ENCODE measurements around the gene KIAA0930. TPM values are rescaled to one million over a fixed set of nuclear protein-coding genes. Genes with fewer than 3 reads are reported as not detected.

Gene KIAA0930
- polyA plus RNA-seq, 1 donor from 2014 or later = 129 TPM

- H3K27me3 ChIP-seq (ENCODE audit: insufficient read depth, low read depth, low read length) = peaks cover 23% of the 10 kb centered on the region
- no peak overlapping the region for H2AFZ ChIP-seq (ENCODE audit: low read depth, low read length)
- no peaks in the 10 kb centered on the region for H3K9me3 ChIP-seq (ENCODE audit: low read length)
- no peak overlapping the region for H3K27ac ChIP-seq (ENCODE audit: low read length)
- TF ChIP-seq REST (IDR thresholded peaks at IDR 0.05; ENCODE audit: borderline replicate concordance) = no peak
- no peak for TF ChIP-seq MXI1 (conservative IDR thresholded peaks at IDR 0.05; ENCODE audit: poor library complexity, severe bottlenecking)
- no peak for TF ChIP-seq SMC3 (conservative IDR thresholded peaks at IDR 0.05; ENCODE audit: poor library complexity)
- no peak for TF ChIP-seq EP300 (conservative IDR thresholded peaks at IDR 0.05; ENCODE audit: poor library complexity, severe bottlenecking)
- TF ChIP-seq RAD21 (conservative IDR thresholded peaks at IDR 0.05) = no peak
- no peak for TF ChIP-seq CTCF (IDR thresholded peaks at IDR 0.05; ENCODE audit: poor library complexity, severe bottlenecking)
- no peak for TF ChIP-seq EZH2 (IDR thresholded peaks at IDR 0.05; ENCODE audit: borderline replicate concordance, insufficient read depth, low read length, poor library complexity, severe bottlenecking)
- TF ChIP-seq POLR2AphosphoS5 (IDR thresholded peaks at IDR 0.05) = no peak
- no peak for TF ChIP-seq TAF1 (IDR thresholded peaks at IDR 0.05; ENCODE audit: low read depth)
- H3K4me3 ChIP-seq (ENCODE audit: low read length) = no peak overlapping the region
- H3K9me2 ChIP-seq (ENCODE audit: insufficient read depth, low read length) = no peaks in the 10 kb centered on the region
- no peaks in the 10 kb centered on the region for H3K36me3 ChIP-seq (ENCODE audit: insufficient read depth, low read length)
- H3F3A ChIP-seq (ENCODE audit: insufficient read depth, low read length, poor library complexity, severe bottlenecking) = no peaks in the 10 kb centered on the region
- H3K4me2 ChIP-seq (ENCODE audit: low read length) = no peak overlapping the region
- no peaks in the 10 kb centered on the region for H3K79me2 ChIP-seq (replicated peaks; ENCODE audit: insufficient read depth, low read length)
- no peak overlapping the region for H3K9ac ChIP-seq (ENCODE audit: low read length)
- H4K20me1 ChIP-seq (ENCODE audit: insufficient read depth) = no peaks in the 10 kb centered on the region
Observed at GRCh38 chr22:45285263-45286058, 44.8 kb upstream of the KIAA0930 start.

GRCh38 chr22:45284705-45285262, 44.1 kb upstream of the KIAA0930 start, which contains the start of gene UPK3A:
Gene UPK3A, plus strand, starts transcription at chr22:45284949. Its CDS starts 65 bp downstream, at chr22:45285014.
- Histone ChIP-seq H3K9me2 (ENCODE audit: insufficient read depth, low read length) (no peaks in the 10 kb centered on the region), H3K36me3 (ENCODE audit: insufficient read depth, low read length) (no peaks in the 10 kb centered on the region), H3K27ac (ENCODE audit: low read length) (no peak within 1 kb of the TSS), H3K4me3 (ENCODE audit: low read length) (peak within 1 kb of the TSS; percentile 37), H3F3A (ENCODE audit: insufficient read depth, low read length, poor library complexity, severe bottlenecking) (no peaks in the 10 kb centered on the region), H3K4me2 (ENCODE audit: low read length) (no peak within 1 kb of the TSS), H4K20me1 (ENCODE audit: insufficient read depth) (no peaks in the 10 kb centered on the region), H2AFZ (ENCODE audit: low read depth, low read length) (no peak within 1 kb of the TSS), H3K9ac (ENCODE audit: low read length) (no peak within 1 kb of the TSS), H3K9me3 (ENCODE audit: low read length) (no peaks in the 10 kb centered on the region), H3K79me2 (replicated peaks; ENCODE audit: insufficient read depth, low read length) (no peaks in the 10 kb centered on the region), H3K27me3 (ENCODE audit: insufficient read depth, low read depth, low read length) (peaks cover 23% of the 10 kb centered on the region)
- TF ChIP-seq POLR2AphosphoS5 (IDR thresholded peaks at IDR 0.05) (no peak), REST (IDR thresholded peaks at IDR 0.05; ENCODE audit: borderline replicate concordance) (no peak), EZH2 (IDR thresholded peaks at IDR 0.05; ENCODE audit: borderline replicate concordance, insufficient read depth, low read length, poor library complexity, severe bottlenecking) (no peak), TAF1 (IDR thresholded peaks at IDR 0.05; ENCODE audit: low read depth) (no peak), MXI1 (conservative IDR thresholded peaks at IDR 0.05; ENCODE audit: poor library complexity, severe bottlenecking) (no peak), EP300 (conservative IDR thresholded peaks at IDR 0.05; ENCODE audit: poor library complexity, severe bottlenecking) (no peak), RAD21 (conservative IDR thresholded peaks at IDR 0.05) (no peak)

Data from neural cell (in vitro differentiated cells).